GM18858 (cell line): ENCODE measurements around the gene EEF2KMT.
A peak's percentile ranks its signal among the peaks of the same experiment; 100 is the strongest.
"Not testable (repeated sequence)": the region's sequence is repeated elsewhere in the genome, so short reads cannot be mapped to it uniquely, and the experiment has no call there.

Experiments used
- ATAC-seq: cut with Tn5 transposase; IDR thresholded peaks from one replicate; pipeline ENCODE4 v1.9.1; 2021; ENCODE audit not compliant: unreplicated experiment

The EEF2KMT gene

GRCh38 chr16:5071341-5071680 lies 26.3 kb downstream of the EEF2KMT start:
- ATAC-seq, result no peak

DNA sequence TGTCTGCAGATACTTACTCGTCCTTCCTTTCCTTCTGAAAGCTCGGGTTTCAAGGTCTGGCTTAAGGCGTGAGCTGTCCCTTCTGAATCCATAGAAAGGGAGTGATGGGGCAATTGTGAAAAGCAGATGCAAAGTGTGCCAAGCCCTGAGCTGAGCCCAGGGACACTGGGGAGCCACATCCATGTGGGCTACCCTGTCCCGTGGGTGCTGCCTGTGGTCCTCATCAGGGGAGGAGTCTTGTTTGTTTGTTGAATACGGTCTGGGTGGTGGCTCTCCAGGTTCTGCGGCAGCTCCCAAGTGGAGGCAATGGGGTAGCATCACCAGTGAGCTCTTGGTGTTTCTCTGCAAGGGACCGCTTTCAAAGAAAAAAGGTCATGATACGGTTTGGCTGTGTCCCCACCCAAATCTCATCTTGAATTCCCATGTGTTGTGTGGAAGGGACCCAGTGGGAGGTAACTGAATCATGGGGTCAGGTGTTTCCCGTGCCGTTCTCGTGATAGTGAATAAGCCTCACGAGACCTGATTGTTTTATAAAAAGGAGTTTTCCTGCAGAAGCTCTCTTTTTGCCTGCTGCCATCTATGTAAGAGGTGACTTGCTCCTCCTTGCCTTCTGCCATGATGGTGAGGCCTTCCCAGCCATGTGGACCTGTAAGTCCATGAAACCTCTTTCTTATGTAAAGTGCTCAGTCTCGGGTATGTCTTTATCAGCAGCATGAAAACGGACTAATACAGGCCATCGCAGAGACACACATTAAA lies 27.0 kb downstream of the EEF2KMT start:
- ATAC-seq, result no peak

- ATAC-seq, result no peak
Observed at GRCh38 chr16:5069854-5070253, 27.7 kb downstream of the EEF2KMT start.

DNA sequence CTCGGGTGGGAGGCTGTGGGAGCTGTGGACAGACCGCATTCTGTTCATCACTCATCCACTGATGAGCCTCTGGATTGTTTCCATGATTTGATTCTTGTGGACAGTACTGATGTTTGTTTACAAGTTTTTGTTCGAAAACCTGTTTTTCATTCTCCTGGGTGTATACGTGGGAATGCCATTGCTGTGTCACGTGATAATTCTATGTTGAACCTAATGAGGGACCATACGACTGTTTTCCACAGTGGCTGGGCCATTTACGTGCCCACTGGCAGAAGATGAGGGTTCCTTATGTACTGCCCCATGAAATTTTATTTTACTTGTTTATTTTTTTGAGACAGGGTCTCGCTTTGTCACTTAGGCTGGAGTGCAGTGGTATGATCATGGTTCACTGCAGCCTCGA lies 28.5 kb downstream of the EEF2KMT start:
- ATAC-seq, result no peak

- ATAC-seq, result no peak
Observed at GRCh38 chr16:5066511-5066910, 31.1 kb downstream of the EEF2KMT start.

GRCh38 chr16:5065813-5066212 lies 31.8 kb downstream of the EEF2KMT start, which contains the start of gene C16orf89:
TSS of gene C16orf89 (minus strand) at chr16:5065956. CDS start at chr16:5065908, 48 bp downstream.
- ATAC-seq, result no peak

- ATAC-seq, result no peak
Observed at GRCh38 chr16:5065326-5065725, 32.3 kb downstream of the EEF2KMT start.

GRCh38 chr16:5064915-5065314 lies 32.7 kb downstream of the EEF2KMT start:
- no peak for ATAC-seq

DNA sequence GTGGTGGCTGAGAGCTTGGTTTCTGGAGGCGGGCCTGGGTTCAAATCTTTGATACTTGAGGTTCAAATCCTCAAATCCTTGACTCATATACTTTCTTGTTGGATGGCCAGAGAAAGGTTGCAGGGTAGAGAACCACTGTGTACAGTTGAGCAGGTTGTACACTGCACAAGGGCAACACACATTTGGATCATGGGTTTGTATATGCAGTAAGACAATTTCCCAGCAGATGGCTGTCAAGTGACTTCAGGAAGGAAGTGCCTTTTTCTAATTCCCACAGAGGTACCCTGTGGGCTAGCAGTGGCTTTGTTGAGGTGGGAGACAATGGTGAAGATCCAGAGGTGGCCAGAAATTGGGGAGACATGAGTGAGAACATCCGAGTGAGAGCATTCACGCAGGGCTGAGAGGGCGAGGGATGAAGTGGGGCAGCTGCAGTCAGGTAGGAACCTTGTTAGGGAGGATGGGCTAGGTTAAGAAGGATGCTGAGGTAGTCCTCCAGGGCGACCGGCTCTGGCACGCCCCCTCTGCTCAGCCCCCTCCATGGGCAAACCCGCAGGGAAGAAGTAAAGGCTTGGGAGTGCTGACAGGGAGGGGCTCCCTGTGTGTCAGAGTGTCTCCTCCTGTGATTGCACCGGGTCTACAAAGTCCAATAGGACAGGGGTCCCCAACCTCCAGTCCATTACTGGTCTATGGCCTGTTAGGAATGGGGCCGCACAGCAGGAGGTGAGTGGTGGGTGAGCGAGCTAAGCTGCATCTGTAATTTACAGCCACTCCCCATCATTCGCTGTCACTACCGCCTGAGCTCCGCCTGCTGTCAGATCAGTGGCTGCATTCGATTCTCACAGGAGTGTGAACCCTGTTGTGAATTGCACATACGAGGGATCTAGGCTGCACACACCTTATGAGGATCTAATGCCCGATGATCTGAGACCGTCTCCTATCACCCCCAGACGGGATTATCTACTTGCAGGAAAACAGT lies 34.5 kb downstream of the EEF2KMT start:
- ATAC-seq, result no peak

DNA sequence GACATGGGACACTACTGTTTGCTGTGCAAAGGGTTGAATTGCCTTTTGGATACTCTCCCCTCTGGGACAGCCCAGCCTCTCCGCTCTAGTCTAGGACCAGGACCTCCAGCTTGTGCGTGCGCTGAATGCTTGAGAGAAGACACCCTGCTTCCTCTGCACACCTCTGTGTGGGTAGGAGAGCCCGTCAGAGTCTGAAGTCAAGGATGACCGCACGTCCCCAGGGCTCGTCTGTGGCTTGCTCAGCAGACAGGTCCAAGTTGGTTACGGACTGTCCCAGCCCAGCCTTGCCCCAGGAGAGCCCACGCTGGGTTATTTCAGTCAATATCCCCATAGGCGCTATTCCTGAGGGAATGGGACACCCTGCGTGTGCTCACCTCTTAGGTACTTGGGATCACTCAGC lies 35.5 kb downstream of the EEF2KMT start:
- no peak for ATAC-seq

- ATAC-seq, result no peak
Observed at GRCh38 chr16:5060073-5060641, 37.4 kb downstream of the EEF2KMT start.

DNA sequence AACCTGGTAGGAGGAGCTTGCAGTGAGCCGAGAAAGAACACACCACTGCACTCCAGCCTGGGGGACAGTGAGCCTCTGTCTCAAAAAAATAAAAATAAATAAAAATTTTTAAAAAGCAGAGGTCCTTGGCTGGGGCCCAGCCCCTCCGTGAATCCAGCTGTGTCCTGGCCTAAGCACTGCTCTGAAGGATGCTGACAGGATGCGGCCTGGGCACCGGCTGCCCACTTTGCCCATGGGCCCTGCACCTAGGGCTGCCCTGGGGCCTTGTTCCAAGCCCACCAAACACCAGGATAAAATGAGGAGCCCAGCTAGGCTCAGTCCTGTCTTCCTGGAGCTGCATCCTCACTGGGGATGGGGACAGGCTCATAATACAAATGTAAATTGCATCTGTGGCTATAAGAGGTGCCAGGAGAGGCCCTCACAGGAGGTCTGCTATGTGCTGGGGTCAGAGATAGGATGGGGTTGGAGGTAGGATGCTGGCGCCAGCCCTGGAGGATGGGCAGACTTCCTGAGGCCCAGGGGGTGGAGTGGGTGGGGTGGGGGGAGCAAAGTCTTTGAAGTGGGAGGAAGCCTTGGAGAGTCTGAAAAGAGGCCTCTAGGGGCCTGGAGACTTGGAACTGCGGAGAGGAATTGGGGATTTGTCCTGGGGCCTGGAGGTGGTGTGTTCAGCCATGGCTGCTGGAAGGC lies 38.1 kb downstream of the EEF2KMT start:
- ATAC-seq, result no peak

- no peak for ATAC-seq
Observed at GRCh38 chr16:5058476-5058875, 39.1 kb downstream of the EEF2KMT start.

GRCh38 chr16:5056352-5056751 lies 41.2 kb downstream of the EEF2KMT start:
- ATAC-seq, result peak; percentile 42

DNA sequence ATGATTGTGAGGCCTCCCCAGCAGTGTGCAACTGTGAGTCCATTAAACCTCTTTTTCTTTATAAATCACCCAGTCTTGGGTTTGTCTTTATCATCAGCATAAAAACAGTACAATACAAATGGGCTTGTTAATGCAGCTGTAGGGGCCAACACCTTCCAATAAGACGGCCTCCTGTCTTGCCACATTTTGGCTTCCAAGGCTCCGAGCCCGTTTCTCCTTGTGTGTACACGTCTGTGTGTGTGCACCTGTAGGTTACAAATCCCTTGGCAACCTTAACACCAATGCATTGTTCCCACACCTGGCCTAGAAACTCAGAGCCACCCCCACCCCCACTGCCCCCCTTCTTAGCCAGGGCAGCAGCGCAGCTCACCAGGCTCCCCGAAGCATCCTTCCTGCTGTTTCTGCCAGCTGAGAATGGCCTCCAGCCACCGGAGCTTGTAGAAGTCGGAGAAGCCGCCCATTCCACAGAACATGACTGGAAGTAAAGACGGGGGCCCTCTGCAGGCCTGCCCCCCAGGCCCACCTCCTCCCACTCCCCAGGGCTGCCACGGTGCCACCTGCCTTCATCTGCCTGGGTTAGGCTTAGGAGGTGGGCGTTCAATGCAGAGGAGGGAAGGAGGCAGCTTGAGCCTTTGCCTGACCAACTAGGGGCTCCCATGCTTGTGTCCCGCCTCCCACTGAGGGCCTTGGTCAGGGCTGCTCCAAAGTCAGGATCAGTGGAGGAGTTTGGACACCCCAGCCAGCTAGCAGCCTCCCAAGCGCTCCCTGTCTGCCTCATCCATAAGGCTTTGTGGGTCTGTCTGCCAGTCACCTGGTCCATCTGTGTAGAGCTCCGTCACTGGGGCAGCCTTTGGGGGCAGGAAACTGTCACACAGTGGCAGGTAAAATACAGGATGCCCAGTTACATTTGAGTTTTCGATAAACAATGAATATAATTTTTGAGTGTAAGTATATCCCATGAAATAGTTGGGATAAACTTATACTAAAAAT lies 42.4 kb downstream of the EEF2KMT start:
- ATAC-seq, result no peak

- no peak for ATAC-seq
Observed at GRCh38 chr16:5046914-5047313, 50.7 kb downstream of the EEF2KMT start.

DNA sequence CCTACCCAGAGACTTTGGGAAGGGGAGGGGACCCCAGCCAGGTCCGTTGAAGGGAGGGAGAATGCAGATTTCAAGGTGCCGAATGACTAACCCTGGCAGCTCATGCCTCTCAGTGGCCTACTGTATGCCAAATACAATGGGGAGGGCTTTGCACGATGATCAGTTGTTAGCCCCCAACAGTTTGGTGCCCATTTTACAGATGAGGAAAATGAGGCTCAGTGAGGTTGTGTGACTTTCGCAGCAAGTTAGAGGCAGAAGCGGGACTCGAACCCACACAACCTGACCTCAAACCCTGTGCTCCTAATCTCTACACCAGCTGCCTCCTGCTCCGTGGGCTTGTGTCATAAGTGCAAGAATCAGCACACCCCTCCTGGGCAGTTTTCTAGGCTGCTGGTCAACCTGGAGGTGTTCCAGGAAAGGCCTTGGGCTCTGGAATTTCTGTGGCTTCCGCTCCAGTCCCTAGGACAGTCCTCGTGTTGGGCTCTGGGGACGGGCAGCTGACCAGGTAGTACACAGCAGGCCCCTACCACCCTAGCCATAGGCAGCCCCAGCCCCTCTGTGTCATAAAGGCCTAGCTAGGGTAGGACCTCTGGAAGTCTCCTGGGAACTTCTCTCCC lies 52.0 kb downstream of the EEF2KMT start:
- ATAC-seq, result no peak

DNA sequence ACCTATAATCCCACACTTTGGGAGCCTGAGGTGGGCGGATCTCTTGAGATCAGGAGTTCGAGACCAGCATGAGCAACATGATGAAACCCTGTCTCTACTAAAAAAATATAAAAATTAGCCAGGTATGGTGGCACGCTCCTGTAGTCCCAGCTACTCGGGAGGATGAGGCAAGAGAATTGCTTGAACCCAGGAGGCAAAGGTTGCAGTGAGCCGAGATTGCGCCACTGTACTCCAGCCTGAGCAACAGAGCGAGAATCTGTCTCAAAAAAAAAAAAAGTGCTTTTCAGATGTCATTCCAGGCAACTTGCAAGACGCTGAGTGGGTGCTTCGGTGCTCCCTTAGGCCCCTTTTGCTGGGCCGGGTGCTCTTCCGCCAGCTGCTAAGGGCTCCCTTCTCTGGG lies 53.0 kb downstream of the EEF2KMT start:
- ATAC-seq, result not testable (repeated sequence)

- no peak for ATAC-seq
Observed at GRCh38 chr16:5044011-5044540, 53.5 kb downstream of the EEF2KMT start.
